Endothelial cell of umbilical vein (primary cell): ENCODE measurements around the gene SGF29. TPM values are rescaled to one million over a fixed set of nuclear protein-coding genes. Genes with fewer than 3 reads are reported as not detected.
"Not testable (repeated sequence)": the region's sequence is repeated elsewhere in the genome, so short reads cannot be mapped to it uniquely, and the experiment has no call there.

Experiments
- BruUV-seq: library from RNA; stranded (reverse); fragments of 400-500 nt; replicated peaks from 2 replicates; lab custom pipeline; 2021; lab: Mats Ljungman, UMichigan
- CTCF ChIA-PET: fragments of 300-600, 350-600 bp; sonication (Branson Sonifier 250); formaldehyde crosslinking; loops from one replicate; lab custom pipeline; 2021; ENCODE audit warnings: antibody characterized with exemption, inconsistent platforms; lab: Charles Lee
- POLR2A ChIA-PET: fragments of 300-600, 350-600 bp; sonication (Branson Sonifier 250); formaldehyde crosslinking; loops from one replicate; lab custom pipeline; 2021; ENCODE audit warnings: antibody characterized with exemption, inconsistent platforms; lab: Charles Lee
- DNase-seq: peaks from one replicate; pipeline ENCODE4 v3.0.0-alpha.2; 2011; ENCODE audit warnings: low read depth, low spot score
- FAIRE-seq: peaks from 2 replicates; lab custom pipeline; 2011; peaks lifted over from hg19 to GRCh38; lab: Jason Lieb, UNC
- H2AFZ ChIP-seq: 2 replicates; pipeline ENCODE4 v1.6.0; 2012; ENCODE audit warnings: low read depth, low read length, control low read depth, inconsistent platforms
- H3K27ac ChIP-seq: 2 replicates; pipeline ENCODE4 v1.5.1; 2011; ENCODE audit warnings: low read depth, mild to moderate bottlenecking, control low read depth, low read length, moderate library complexity; ENCODE audit not compliant: insufficient read depth
- H3K27me3 ChIP-seq, 2 experiments: 2 replicates each; pipeline versions ENCODE4 v1.6.0 to v1.6.1; 2011; ENCODE audit warnings: low read length in 2 of 2, mixed read lengths in 1 of 2; ENCODE audit not compliant: control insufficient read depth in 2 of 2, insufficient read depth in 2 of 2
- H3K36me3 ChIP-seq, 2 experiments: 2 replicates in 1 of 2; 3 replicates in 1 of 2; pipeline ENCODE4 v1.5.1; 2011; ENCODE audit warnings: low read length in 2 of 2, mild to moderate bottlenecking in 1 of 2, moderate library complexity in 1 of 2; ENCODE audit not compliant: control insufficient read depth in 2 of 2, insufficient read depth in 2 of 2; ENCODE audit errors: extremely low read depth in 1 of 2
- H3K4me1 ChIP-seq: 3 replicates; pipeline ENCODE4 v1.5.1; 2011; ENCODE audit warnings: mild to moderate bottlenecking, low read length; ENCODE audit not compliant: control insufficient read depth, insufficient read depth; ENCODE audit errors: extremely low read depth
- H3K4me2 ChIP-seq: 2 replicates; pipeline ENCODE4 v1.6.1; 2011; ENCODE audit warnings: low read length, control low read depth, mixed read lengths; ENCODE audit not compliant: insufficient read depth
- H3K4me3 ChIP-seq, 3 experiments: fragments of 200-600 bp in 1 of 3; sonication (generic), shearing (Covaris generic) in 1 of 3; replicated peaks in 1 of 3; 2 replicates each; pipeline ENCODE4 v1.5.1; 2011 to 2016; ENCODE audit warnings: control low read depth in 3 of 3, low read length in 3 of 3, mild to moderate bottlenecking in 2 of 3, inconsistent platforms in 1 of 3, low read depth in 1 of 3, moderate library complexity in 1 of 3; ENCODE audit not compliant: insufficient read depth in 1 of 3
- H3K79me2 ChIP-seq: 2 replicates; pipeline ENCODE4 v1.6.0; 2012; ENCODE audit warnings: low read length, inconsistent platforms; ENCODE audit not compliant: control insufficient read depth, insufficient read depth
- H3K9ac ChIP-seq: replicated peaks from 2 replicates; pipeline ENCODE3; 2011; ENCODE audit warnings: low read length, control low read depth; ENCODE audit not compliant: insufficient read depth; ENCODE audit errors: extremely low read depth
- H3K9me1 ChIP-seq: replicated peaks from 3 replicates; pipeline ENCODE4 v1.6.0; 2011; ENCODE audit warnings: mild to moderate bottlenecking, low read length; ENCODE audit not compliant: control insufficient read depth, insufficient read depth; ENCODE audit errors: extremely low read depth
- H3K9me3 ChIP-seq: replicated peaks from 2 replicates; pipeline ENCODE4 v1.5.1; 2012; ENCODE audit warnings: low read length, inconsistent platforms; ENCODE audit not compliant: control insufficient read depth, insufficient read depth
- H4K20me1 ChIP-seq: replicated peaks from 2 replicates; pipeline ENCODE3; 2011; ENCODE audit warnings: mild to moderate bottlenecking, low read length; ENCODE audit not compliant: control insufficient read depth, insufficient read depth; ENCODE audit errors: extremely low read depth
- dilution Hi-C: fragments of 300-500 bp; cut with MboI; formaldehyde crosslinking; loops from one replicate; pipeline ENCODE4 v1.15.0; 2019; ENCODE audit warnings: low sequenced_read_pairs; ENCODE audit not compliant: extremely low pct_ligation_motif_present
- intact Hi-C: fragments of 100-400 bp; cut with micrococcal nuclease; formaldehyde crosslinking; loops from one replicate; pipeline ENCODE4 v1.10.0; 2022
- polyA plus RNA-seq, 4 experiments: library from polyadenylated mRNA; depleted of rRNA in 3 of 4; stranded (reverse) in 3 of 4; unstranded in 1 of 4; fragments of >200 nt; gene quantifications; 2 replicates each; pipeline versions ENCODE4 v1.2.1 to v1.2.3, GENCODE V29; 2011 to 2012; ENCODE audit warnings: missing spikeins in 1 of 4
- total RNA-seq: library from RNA; stranded (reverse); gene quantifications from 2 replicates; pipeline ENCODE4 v1.2.3, GENCODE V29; 2021

Gene SGF29
- total and polyA plus RNA-seq, 2 donors (not counting 3 experiments of a cell fraction or from before 2014, with no cell fraction given) = 3.4 to 12.0 TPM

DNA sequence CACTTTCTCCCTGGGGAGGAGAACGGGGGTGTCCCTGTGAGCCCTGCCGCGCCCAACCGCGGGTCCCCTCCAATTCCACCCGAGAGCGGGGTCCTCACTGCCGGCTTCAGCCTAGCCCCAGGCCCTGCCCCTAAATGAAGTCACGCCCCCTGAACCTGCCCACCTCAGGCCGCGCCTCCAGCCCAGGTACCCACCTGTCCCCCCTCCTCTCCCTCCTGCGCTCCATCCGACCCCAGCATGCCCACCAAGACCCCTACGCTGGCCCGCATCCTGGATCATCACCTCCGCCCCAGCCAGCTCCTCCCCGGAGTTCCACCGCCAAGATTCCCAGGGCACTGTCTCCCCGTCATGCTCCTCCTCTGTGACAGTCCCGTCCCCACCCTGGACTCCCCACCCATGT lies 47.2 kb downstream of the SGF29 start:
- POLR2A ChIA-PET, FAIRE-seq: not testable (repeated sequence)

GRCh38 chr16:28601589-28601988 lies 47.9 kb downstream of the SGF29 start:
- DNase-seq, FAIRE-seq, CTCF ChIA-PET, POLR2A ChIA-PET, H3K79me2 ChIP-seq, H3K36me3 ChIP-seq, H2AFZ ChIP-seq, H3K4me1 ChIP-seq, H3K4me2 ChIP-seq, H4K20me1 ChIP-seq, BruUV-seq, H3K27ac ChIP-seq, H3K9ac ChIP-seq, H3K27me3 ChIP-seq, H3K4me3 ChIP-seq, intact Hi-C loops, H3K9me1 ChIP-seq, dilution Hi-C loops, H3K9me3 ChIP-seq: not testable (repeated sequence)

More for the DNA sequence above, 47.2 kb downstream of the SGF29 start:
- H3K9me1 ChIP-seq, H3K4me1 ChIP-seq, CTCF ChIA-PET, H3K79me2 ChIP-seq, H3K27me3 ChIP-seq, BruUV-seq, H3K27ac ChIP-seq, H4K20me1 ChIP-seq, H3K9me3 ChIP-seq, H3K4me3 ChIP-seq, dilution Hi-C loops, H2AFZ ChIP-seq, DNase-seq, H3K36me3 ChIP-seq, intact Hi-C loops, H3K4me2 ChIP-seq, H3K9ac ChIP-seq: not testable (repeated sequence)

GRCh38 chr16:28602062-28602461 lies 48.3 kb downstream of the SGF29 start:
- intact Hi-C loops, H3K79me2 ChIP-seq, H3K9ac ChIP-seq, H3K27ac ChIP-seq, H3K9me1 ChIP-seq, H3K27me3 ChIP-seq, DNase-seq, H3K4me1 ChIP-seq, H2AFZ ChIP-seq, FAIRE-seq, dilution Hi-C loops, H3K9me3 ChIP-seq, POLR2A ChIA-PET, CTCF ChIA-PET, BruUV-seq, H3K36me3 ChIP-seq, H3K4me3 ChIP-seq, H4K20me1 ChIP-seq, H3K4me2 ChIP-seq: not testable (repeated sequence)
